Endothelial cell of umbilical vein (primary cell): ENCODE measurements around the gene RPS29. TPM values are rescaled to one million over a fixed set of nuclear protein-coding genes. Genes with fewer than 3 reads are reported as not detected.

ENCODE experiments used
- BruUV-seq: library from RNA; stranded (reverse); fragments of 400-500 nt; replicated peaks from 2 replicates; lab custom pipeline; 2021; lab: Mats Ljungman, UMichigan
- CTCF ChIA-PET: fragments of 300-600, 350-600 bp; sonication (Branson Sonifier 250); formaldehyde crosslinking; loops from one replicate; lab custom pipeline; 2021; ENCODE audit warnings: antibody characterized with exemption, inconsistent platforms; lab: Charles Lee
- POLR2A ChIA-PET: fragments of 300-600, 350-600 bp; sonication (Branson Sonifier 250); formaldehyde crosslinking; loops from one replicate; lab custom pipeline; 2021; ENCODE audit warnings: antibody characterized with exemption, inconsistent platforms; lab: Charles Lee
- DNase-seq: peaks from one replicate; pipeline ENCODE4 v3.0.0-alpha.2; 2011; ENCODE audit warnings: low read depth, low spot score
- FAIRE-seq: peaks from 2 replicates; lab custom pipeline; 2011; peaks lifted over from hg19 to GRCh38; lab: Jason Lieb, UNC
- H2AFZ ChIP-seq: 2 replicates; pipeline ENCODE4 v1.6.0; 2012; ENCODE audit warnings: low read depth, low read length, control low read depth, inconsistent platforms
- H3K27ac ChIP-seq: 2 replicates; pipeline ENCODE4 v1.5.1; 2011; ENCODE audit warnings: low read depth, mild to moderate bottlenecking, control low read depth, low read length, moderate library complexity; ENCODE audit not compliant: insufficient read depth
- H3K27me3 ChIP-seq, 2 experiments: 2 replicates each; pipeline versions ENCODE4 v1.6.0 to v1.6.1; 2011; ENCODE audit warnings: low read length in 2 of 2, mixed read lengths in 1 of 2; ENCODE audit not compliant: control insufficient read depth in 2 of 2, insufficient read depth in 2 of 2
- H3K36me3 ChIP-seq, 2 experiments: 2 replicates in 1 of 2; 3 replicates in 1 of 2; pipeline ENCODE4 v1.5.1; 2011; ENCODE audit warnings: low read length in 2 of 2, mild to moderate bottlenecking in 1 of 2, moderate library complexity in 1 of 2; ENCODE audit not compliant: control insufficient read depth in 2 of 2, insufficient read depth in 2 of 2; ENCODE audit errors: extremely low read depth in 1 of 2
- H3K4me1 ChIP-seq: 3 replicates; pipeline ENCODE4 v1.5.1; 2011; ENCODE audit warnings: mild to moderate bottlenecking, low read length; ENCODE audit not compliant: control insufficient read depth, insufficient read depth; ENCODE audit errors: extremely low read depth
- H3K4me2 ChIP-seq: 2 replicates; pipeline ENCODE4 v1.6.1; 2011; ENCODE audit warnings: low read length, control low read depth, mixed read lengths; ENCODE audit not compliant: insufficient read depth
- H3K4me3 ChIP-seq, 3 experiments: fragments of 200-600 bp in 1 of 3; sonication (generic), shearing (Covaris generic) in 1 of 3; replicated peaks in 1 of 3; 2 replicates each; pipeline ENCODE4 v1.5.1; 2011 to 2016; ENCODE audit warnings: control low read depth in 3 of 3, low read length in 3 of 3, mild to moderate bottlenecking in 2 of 3, inconsistent platforms in 1 of 3, low read depth in 1 of 3, moderate library complexity in 1 of 3; ENCODE audit not compliant: insufficient read depth in 1 of 3
- H3K79me2 ChIP-seq: 2 replicates; pipeline ENCODE4 v1.6.0; 2012; ENCODE audit warnings: low read length, inconsistent platforms; ENCODE audit not compliant: control insufficient read depth, insufficient read depth
- H3K9ac ChIP-seq: replicated peaks from 2 replicates; pipeline ENCODE3; 2011; ENCODE audit warnings: low read length, control low read depth; ENCODE audit not compliant: insufficient read depth; ENCODE audit errors: extremely low read depth
- H3K9me1 ChIP-seq: replicated peaks from 3 replicates; pipeline ENCODE4 v1.6.0; 2011; ENCODE audit warnings: mild to moderate bottlenecking, low read length; ENCODE audit not compliant: control insufficient read depth, insufficient read depth; ENCODE audit errors: extremely low read depth
- H3K9me3 ChIP-seq: replicated peaks from 2 replicates; pipeline ENCODE4 v1.5.1; 2012; ENCODE audit warnings: low read length, inconsistent platforms; ENCODE audit not compliant: control insufficient read depth, insufficient read depth
- H4K20me1 ChIP-seq: replicated peaks from 2 replicates; pipeline ENCODE3; 2011; ENCODE audit warnings: mild to moderate bottlenecking, low read length; ENCODE audit not compliant: control insufficient read depth, insufficient read depth; ENCODE audit errors: extremely low read depth
- CTCF ChIP-seq, 2 donors: IDR thresholded peaks; 1 replicate in 1 of 2; 2 replicates in 1 of 2; pipeline ENCODE4 v1.5.1; 2011; ENCODE audit warnings: low read length in 2 of 2, mild to moderate bottlenecking in 2 of 2, moderate library complexity in 2 of 2, control low read depth in 1 of 2, inconsistent platforms in 1 of 2, low read depth in 1 of 2; ENCODE audit not compliant: insufficient read depth in 1 of 2; ENCODE audit errors: extremely low read depth in 1 of 2
- EZH2 ChIP-seq: IDR thresholded peaks from 2 replicates; pipeline ENCODE4 v1.6.1; 2012; ENCODE audit warnings: borderline replicate concordance, low read depth, mild to moderate bottlenecking, moderate library complexity, low read length, inconsistent platforms; ENCODE audit not compliant: severe bottlenecking
- FOS ChIP-seq: IDR thresholded peaks from 2 replicates; pipeline ENCODE4 v1.6.1; 2011; ENCODE audit warnings: mild to moderate bottlenecking, low read length, moderate library complexity, borderline replicate concordance; ENCODE audit not compliant: insufficient read depth
- GATA2 ChIP-seq: IDR thresholded peaks from 2 replicates; pipeline ENCODE4 v1.7.0; 2011; ENCODE audit warnings: low read depth, mild to moderate bottlenecking, moderate library complexity, mixed read lengths, low read length; ENCODE audit not compliant: insufficient read length, insufficient read depth
- JUN ChIP-seq: IDR thresholded peaks from 2 replicates; pipeline ENCODE4 v1.6.1; 2011; ENCODE audit warnings: borderline replicate concordance, low read depth; ENCODE audit not compliant: insufficient read length, insufficient read depth
- MAX ChIP-seq: IDR thresholded peaks from 2 replicates; pipeline ENCODE4 v1.6.1; 2011; ENCODE audit not compliant: insufficient read depth, insufficient read length
- MYC ChIP-seq: IDR thresholded peaks from one replicate; pipeline ENCODE4 v1.6.1; 2011; ENCODE audit warnings: mild to moderate bottlenecking, low read depth, low read length
- POLR2A ChIP-seq: IDR thresholded peaks from 2 replicates; pipeline ENCODE4 v1.6.1; 2012; ENCODE audit warnings: low read depth, mild to moderate bottlenecking, control low read depth, low read length
- POLR2AphosphoS5 ChIP-seq: IDR thresholded peaks from 2 replicates; pipeline ENCODE4 v1.6.1; 2012; ENCODE audit warnings: low read depth, mild to moderate bottlenecking, control low read depth, low read length, moderate library complexity; ENCODE audit not compliant: insufficient read depth
- dilution Hi-C: fragments of 300-500 bp; cut with MboI; formaldehyde crosslinking; loops from one replicate; pipeline ENCODE4 v1.15.0; 2019; ENCODE audit warnings: low sequenced_read_pairs; ENCODE audit not compliant: extremely low pct_ligation_motif_present
- intact Hi-C: fragments of 100-400 bp; cut with micrococcal nuclease; formaldehyde crosslinking; loops from one replicate; pipeline ENCODE4 v1.10.0; 2022
- polyA plus RNA-seq, 4 experiments: library from polyadenylated mRNA; depleted of rRNA in 3 of 4; stranded (reverse) in 3 of 4; unstranded in 1 of 4; fragments of >200 nt; gene quantifications; 2 replicates each; pipeline versions ENCODE4 v1.2.1 to v1.2.3, GENCODE V29; 2011 to 2012; ENCODE audit warnings: missing spikeins in 1 of 4
- total RNA-seq: library from RNA; stranded (reverse); gene quantifications from 2 replicates; pipeline ENCODE4 v1.2.3, GENCODE V29; 2021

The RPS29 gene
- total and polyA plus RNA-seq, 2 donors (not counting 3 experiments of a cell fraction or from before 2014, with no cell fraction given): 1,408 to 14,040 TPM

- CTCF ChIA-PET: interaction anchor here (0.7 to 1.8 kb wide), 4 partner anchors 13 to 84 kb away, joined by 3 to 5 read pairs (median 3); no protein-coding TSS in a partner anchor
Measured at GRCh38 chr14:49545716-49546115, 40.5 kb downstream of the RPS29 start.

More at GRCh38 chr14:49545716-49546115, 40.5 kb downstream of the RPS29 start:
- Histone ChIP-seq H3K4me3 (no peak overlapping the region), H2AFZ (no peak overlapping the region), H3K4me2 (no peak overlapping the region), H3K4me1 (no peaks in the 10 kb centered on the region), H3K36me3 (no peaks in the 10 kb centered on the region), H3K27me3 (no peaks in the 10 kb centered on the region), H3K9me1 (no peaks in the 10 kb centered on the region), H3K27ac (no peak overlapping the region), H3K9me3 (no peaks in the 10 kb centered on the region), H4K20me1 (no peaks in the 10 kb centered on the region), H3K79me2 (no peaks in the 10 kb centered on the region), H3K9ac (no peak overlapping the region)
- intact Hi-C loops: no loop called here
- no TSS peak for BruUV-seq
- POLR2A ChIA-PET: no interaction called here
- dilution Hi-C loops: no loop called here
- FAIRE-seq (no peak), DNase-seq (no peak)
- TF ChIP-seq MAX (no peak), POLR2AphosphoS5 (no peak), GATA2 (no peak), JUN (no peak), POLR2A (no peak), MYC (no peak), EZH2 (no peak), FOS (no peak), CTCF (IDR thresholded peaks at IDR 0.05; ENCODE audit: extremely low read depth in 1 of 2, insufficient read depth in 1 of 2, low read depth in 1 of 2, low read length in 2 of 2) (no peak)
